ENCODE results near the gene KDM1B. TPM values are rescaled to one million over a fixed set of nuclear protein-coding genes. Genes with fewer than 3 reads are reported as not detected.

The KDM1B gene
- total and polyA plus RNA-seq, 9 of the 15 experiments (the other 6 are each of a cell fraction or from before 2014, with no cell fraction given) = 1.4 to 58.9 (median 36.3) TPM

- no peak for TF ChIP-seq MGA (IDR thresholded peaks at IDR 0.05)
- no peak for TF ChIP-seq HDAC2 (IDR thresholded peaks at IDR 0.05)
- TF ChIP-seq, protein P1, sequence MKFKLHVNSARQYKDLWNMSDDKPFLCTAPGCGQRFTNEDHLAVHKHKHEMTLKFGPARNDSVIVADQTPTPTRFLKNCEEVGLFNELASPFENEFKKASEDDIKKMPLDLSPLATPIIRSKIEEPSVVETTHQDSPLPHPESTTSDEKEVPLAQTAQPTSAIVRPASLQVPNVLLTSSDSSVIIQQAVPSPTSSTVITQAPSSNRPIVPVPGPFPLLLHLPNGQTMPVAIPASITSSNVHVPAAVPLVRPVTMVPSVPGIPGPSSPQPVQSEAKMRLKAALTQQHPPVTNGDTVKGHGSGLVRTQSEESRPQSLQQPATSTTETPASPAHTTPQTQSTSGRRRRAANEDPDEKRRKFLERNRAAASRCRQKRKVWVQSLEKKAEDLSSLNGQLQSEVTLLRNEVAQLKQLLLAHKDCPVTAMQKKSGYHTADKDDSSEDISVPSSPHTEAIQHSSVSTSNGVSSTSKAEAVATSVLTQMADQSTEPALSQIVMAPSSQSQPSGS (CRISPR knock-in tag; IDR thresholded peaks at IDR 0.05) = no peak
- TF ChIP-seq SMARCB1 (IDR thresholded peaks at IDR 0.05; ENCODE audit: insufficient read length, low read depth) = no peak
- TF ChIP-seq ETV6 (IDR thresholded peaks at IDR 0.05; ENCODE audit: borderline replicate concordance in 1 of 2, low read depth in 2 of 2, low read length in 1 of 2) = no peak
- TF ChIP-seq ETV6 (CRISPR knock-in tag; IDR thresholded peaks at IDR 0.05; ENCODE audit: borderline replicate concordance) = no peak
- TF ChIP-seq CEBPG (CRISPR knock-in tag; IDR thresholded peaks at IDR 0.05) = peak; percentile 39
- peak; percentile 81 to 93 for TF ChIP-seq CEBPG (tag; conservative IDR thresholded peaks at IDR 0.05 in 1 of 2, IDR thresholded peaks at IDR 0.05 in 1 of 2)
- no peak for TF ChIP-seq SRSF9 (IDR thresholded peaks at IDR 0.05; ENCODE audit: borderline replicate concordance, low read depth, low read length)
- no peak for TF ChIP-seq COPS2 (conservative IDR thresholded peaks at IDR 0.05)
- no peak for TF ChIP-seq FUS (optimal IDR thresholded peaks at IDR 0.05; ENCODE audit: low read depth, low read length)
- TF ChIP-seq ZNF764 (CRISPR knock-in tag; IDR thresholded peaks at IDR 0.05; ENCODE audit: low read depth) = no peak
- no peak for TF ChIP-seq ZFP30 (CRISPR knock-in tag; IDR thresholded peaks at IDR 0.05; ENCODE audit: borderline replicate concordance)
- TF ChIP-seq ETV1 (tag; conservative IDR thresholded peaks at IDR 0.05; ENCODE audit: low read depth) = 0 out of 2 replicates have a peak, but pooled peaks have one; percentile 5
- peak; percentile 78; the same call in 1 of the 2 replicates for TF ChIP-seq JUN (IDR thresholded peaks at IDR 0.05; ENCODE audit: borderline replicate concordance, low read depth, low read length)
- TF ChIP-seq JUN (CRISPR knock-in tag; IDR thresholded peaks at IDR 0.05; ENCODE audit: borderline replicate concordance) = no peak
Observed at GRCh38 chr6:18148304-18149025, 6.8 kb upstream of the KDM1B start (continued).

Data from K562 (cell line).